HG03565 (cell line): ENCODE measurements around the gene PILRA.
A peak's percentile ranks its signal among the peaks of the same experiment; 100 is the strongest.
"Not testable (repeated sequence)": the region's sequence is repeated elsewhere in the genome, so short reads cannot be mapped to it uniquely, and the experiment has no call there.

Experiments used
- ATAC-seq: cut with Tn5 transposase; IDR thresholded peaks from one replicate; pipeline ENCODE4 v1.9.1; 2021; ENCODE audit warnings: mild to moderate bottlenecking, moderate library complexity; ENCODE audit not compliant: unreplicated experiment

Gene PILRA

DNA sequence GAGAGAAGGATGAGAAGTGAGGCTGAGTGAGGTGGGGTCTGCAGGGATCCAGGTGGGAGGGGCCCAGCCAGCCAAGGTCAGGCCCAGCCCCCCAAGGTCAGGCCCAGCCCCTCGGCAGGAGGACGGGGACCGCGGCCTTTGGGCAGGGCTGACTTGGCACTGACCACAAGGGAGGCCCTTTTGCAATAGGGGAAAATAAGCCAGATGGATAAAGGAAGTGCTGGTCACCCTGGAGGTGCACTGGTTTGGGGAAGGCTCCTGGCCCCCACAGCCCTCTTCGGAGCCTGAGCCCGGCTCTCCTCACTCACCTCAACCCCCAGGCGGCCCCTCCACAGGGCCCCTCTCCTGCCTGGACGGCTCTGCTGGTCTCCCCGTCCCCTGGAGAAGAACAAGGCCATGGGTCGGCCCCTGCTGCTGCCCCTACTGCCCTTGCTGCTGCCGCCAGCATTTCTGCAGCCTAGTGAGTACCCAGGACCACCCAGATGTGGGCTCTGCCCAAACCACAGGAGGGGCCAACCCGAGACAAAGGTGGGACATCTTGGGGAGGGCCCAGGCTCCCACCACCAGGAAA, at the start of gene PILRA:
Gene PILRA, plus strand, starts transcription at position 227 of the 571 bp plus-strand sequence. Its CDS starts 170 bp downstream, at position 397.
- no peak for ATAC-seq

DNA sequence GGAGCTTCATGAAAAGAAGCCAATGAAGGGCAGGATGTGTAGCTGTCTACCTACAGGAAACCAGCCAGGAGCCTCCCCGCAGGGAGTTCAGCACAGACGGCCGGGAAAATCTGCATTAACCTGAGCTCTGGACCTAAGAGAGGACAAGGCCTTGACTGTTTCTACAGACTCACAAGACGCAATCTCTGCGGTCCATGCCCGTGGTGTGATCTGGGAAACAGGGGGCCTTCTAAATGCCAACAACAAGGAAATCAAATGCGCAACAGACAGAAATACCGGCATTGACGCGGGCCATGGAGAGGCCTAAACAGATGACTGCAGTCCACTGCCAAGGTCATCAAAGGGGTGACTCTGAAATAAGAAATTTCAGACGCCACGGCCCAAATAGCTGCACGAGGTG, 49.1 kb upstream of the PILRA start:
- ATAC-seq = not testable (repeated sequence)

DNA sequence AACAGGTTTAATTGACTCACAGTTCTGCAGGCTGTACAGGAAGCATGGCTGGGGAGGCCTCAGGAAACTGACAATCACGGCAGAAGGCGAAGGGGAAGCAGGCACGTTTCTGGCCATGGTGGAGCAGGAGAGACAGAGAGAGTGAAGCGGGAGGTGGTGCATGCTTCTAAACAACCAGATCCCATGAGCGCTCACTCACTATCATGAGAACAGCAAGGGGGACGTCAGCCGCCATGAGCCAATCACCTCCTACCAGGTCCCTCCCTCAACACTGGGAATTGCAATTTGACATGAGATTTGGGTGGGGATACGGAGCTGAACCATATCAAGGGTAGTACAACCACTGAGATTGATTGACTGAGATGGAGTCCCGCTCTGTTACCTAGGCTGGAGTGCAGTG, 47.6 kb upstream of the PILRA start:
- ATAC-seq = not testable (repeated sequence)

DNA sequence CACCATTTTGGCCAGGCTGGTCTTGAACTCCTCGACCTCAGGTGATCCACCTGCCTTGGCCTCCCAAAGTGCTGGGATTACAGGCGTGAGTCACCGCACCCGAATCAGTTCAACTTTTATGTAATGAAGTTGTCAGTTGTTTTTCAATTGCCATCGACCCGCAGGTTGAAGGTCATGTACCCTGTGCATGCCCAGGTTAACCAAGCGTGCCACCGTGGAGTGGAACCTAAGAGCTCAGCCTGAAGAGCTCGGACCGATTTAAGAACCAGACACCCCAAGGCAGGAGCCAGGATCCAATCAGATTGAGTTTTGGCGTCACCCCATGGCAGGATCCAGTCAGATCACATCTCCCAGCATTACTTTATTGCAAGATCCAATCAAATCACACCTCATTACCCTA, 46.4 kb upstream of the PILRA start:
- not testable (repeated sequence) for ATAC-seq

DNA sequence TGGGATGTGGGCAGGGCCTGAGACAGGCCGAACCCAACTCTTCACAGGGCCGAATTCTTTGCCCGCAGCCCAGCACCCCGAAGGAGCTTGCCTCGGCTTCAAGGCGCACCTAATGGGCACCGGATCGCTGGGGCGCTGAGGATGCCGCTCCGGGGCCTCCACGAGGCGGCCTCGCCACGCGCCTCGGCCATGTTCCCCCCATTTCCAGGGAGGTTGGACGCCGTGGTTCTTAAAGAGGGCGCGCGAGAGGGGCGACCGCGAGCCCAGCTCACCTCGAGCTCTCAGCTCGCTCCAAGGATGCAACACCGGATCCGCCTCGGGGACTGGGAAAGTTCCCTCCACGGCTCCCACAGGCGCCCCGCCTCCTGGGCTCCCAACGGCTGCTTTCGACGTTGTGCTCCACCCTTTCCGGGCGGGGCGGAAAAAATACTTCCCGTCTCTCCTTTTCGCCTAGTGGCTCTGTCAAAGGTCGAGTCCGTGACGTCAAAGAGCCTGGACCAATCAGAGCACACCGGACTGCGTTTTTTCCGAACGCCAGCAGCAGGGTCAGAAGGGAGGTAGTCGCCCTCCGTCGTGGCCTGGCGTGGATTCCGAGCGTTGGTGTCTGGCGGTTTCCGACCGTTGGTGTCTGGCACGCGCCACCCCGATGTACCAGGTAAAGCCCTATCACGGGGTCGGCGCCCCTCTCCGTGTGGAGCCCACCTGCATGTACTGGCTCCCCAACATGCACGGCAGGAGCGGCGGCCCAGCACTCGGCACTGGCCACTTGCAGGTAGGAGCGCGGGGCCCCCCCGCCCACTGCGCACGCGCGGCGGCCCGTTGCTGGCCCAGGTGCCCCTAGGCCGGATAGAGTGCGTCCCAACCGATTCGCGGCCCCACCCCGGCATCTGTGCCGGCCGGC, 37.5 kb upstream of the PILRA start:
- ATAC-seq = peak; percentile 80

DNA sequence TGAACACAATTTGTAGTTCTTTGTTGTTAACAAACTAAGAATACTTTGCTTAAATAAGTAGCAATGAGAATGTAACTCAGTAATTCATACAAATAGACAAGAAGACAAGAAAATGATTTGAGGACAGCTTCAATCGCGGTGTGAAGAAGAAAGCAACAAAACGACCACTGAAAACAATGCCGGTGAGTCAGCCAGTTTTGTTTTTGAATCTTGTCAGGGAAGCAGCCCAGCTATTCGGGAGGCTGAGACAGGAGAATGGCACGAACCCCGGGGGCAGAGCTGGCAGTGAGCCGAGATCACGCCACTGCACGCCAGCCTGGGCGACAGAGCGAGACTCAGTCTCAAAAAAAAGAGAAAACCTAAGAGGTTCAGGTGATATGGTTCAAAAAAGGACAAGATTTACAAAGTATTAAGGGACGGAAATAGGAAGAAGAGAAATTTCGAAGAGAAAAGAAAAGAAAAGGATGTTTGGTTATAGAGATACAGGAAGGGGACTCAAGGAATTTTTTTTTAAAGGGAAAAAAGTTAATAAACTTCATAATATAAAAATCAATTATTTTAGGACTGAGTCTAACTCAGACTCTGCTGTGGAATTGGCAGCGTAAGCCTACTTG, 35.1 kb upstream of the PILRA start:
- ATAC-seq = not testable (repeated sequence)

DNA sequence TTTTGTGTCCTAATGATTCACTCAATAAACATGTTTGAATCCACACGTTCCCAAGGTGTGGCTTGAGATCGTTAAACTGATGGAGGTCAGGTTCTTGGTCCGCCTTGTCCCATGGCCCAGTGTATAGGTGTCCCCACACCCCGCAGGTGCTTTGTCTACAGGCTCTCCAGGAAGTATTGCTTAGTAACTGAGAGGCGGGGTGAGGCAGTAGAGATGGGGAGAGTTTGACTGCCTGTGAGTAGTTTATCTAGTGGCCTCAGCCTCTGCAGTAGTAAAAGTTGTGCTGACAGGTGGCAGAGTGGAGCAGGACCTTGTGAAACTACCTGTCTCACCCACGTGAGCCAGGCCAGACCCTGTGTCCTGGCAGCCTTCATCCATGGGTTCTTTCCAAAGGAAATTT, 32.0 kb upstream of the PILRA start:
- ATAC-seq = not testable (repeated sequence)

DNA sequence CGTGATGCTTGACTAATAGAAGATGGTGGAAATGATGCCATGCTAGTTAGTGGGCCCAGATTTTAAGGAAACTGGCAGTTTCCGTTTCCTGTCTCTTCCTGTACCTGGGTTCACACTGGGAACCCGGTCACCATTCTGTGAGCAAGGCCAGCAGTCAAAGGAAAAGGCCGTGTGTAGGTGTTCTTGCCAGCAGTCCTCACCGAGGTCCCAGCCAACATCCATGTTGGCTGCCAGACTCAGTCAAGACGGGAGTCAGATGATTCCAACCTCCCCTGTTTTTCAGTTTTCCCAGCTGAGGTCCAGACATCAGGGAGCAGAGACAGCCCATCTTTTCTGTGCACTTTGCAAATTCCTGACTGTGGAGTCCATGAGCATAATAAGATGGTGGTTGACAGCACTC, 30.5 kb upstream of the PILRA start:
- no peak for ATAC-seq

DNA sequence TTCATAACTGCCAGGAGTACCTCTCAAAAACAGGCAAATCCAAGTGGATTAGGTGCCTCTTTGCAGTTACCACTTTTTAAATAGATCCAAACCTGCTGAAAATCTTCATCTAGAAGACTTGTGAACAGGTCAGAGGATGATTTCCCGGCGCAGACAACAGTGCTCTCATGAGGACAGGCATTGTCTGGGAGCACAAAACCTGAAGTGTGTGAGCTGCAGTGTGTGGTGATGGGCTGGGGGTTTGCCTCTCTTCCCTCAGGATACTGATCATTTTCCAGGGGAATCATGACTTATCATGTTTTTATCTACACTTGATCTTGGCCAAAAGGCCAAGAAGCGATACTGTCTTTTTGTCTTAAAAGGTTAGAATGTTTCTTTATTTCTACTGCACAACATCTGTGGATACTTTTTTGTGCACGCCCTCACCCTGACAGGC, 29.1 kb upstream of the PILRA start:
- ATAC-seq = not testable (repeated sequence)

DNA sequence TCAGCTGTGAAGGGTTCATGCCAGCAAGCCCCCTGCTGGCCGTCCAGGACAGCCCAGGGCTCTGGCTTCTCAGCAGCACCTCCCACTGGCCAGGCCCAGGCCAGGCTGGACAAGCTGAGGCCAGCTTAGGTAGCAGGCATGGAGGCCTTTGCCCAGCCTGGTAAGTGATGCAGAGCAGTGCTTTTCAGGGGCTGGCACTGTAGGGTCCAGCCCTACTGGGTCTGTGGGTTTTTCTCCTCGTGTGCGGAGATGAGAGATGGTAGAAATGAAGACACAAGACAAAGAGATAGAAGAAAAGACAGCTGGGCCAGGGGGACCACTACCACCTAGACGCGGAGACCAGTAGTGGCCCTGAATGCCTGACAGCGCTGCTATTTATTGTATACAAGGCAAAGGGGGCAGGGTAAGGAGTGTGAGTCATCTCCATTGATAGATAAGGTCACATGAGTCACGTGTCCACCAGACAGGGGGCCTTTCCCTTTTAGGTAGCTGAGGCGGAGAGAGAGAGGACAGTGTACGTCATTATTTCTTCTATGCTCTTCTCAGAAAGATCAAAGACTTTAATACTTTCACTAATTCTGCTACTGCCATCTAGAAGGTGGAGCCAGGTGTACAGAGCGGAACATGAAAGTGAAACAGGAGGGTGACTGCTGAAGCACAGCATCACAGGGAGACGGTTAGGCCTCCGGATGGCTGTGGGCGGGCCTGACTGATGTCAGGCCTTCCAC, 28.6 kb upstream of the PILRA start:
- ATAC-seq = peak; percentile 49

DNA sequence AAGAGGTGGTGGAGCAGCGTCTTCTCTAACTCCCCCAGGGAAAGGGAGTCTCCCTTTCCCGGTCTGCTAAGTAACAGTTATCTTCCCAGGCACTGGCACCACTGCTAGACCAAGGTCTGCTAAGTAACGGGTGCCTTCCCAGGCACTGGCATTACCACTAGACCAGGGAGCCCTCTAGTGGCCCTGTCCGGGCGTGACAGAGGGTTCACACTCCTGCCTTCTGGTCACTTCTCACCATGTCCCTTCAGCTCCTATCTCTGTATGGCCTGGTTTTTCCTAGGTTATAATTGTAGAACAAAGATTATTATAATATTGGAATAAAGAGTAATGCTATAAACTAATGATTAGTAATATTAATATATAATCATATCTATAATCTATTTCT, 28.0 kb upstream of the PILRA start:
- ATAC-seq = peak; percentile 25

DNA sequence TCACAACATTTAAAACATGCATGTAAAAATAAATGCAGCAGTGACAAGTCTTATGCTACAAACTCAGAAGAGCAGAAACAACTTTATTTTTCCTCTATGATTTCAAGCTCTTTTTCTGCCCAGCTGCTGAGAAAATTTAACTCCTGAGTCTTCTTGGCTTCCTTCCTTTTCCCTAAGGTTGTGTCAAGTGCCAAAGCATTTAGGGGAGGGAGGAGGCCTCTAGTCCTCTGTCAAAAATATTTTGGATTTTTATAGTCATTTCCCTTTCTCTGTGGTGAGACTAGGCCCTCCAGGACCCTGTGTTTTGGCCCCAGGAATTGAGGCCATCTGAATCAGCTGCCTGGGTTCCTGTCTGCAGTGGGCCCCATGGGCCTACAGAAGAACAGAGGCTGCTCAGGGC, 26.4 kb upstream of the PILRA start:
- no peak for ATAC-seq

DNA sequence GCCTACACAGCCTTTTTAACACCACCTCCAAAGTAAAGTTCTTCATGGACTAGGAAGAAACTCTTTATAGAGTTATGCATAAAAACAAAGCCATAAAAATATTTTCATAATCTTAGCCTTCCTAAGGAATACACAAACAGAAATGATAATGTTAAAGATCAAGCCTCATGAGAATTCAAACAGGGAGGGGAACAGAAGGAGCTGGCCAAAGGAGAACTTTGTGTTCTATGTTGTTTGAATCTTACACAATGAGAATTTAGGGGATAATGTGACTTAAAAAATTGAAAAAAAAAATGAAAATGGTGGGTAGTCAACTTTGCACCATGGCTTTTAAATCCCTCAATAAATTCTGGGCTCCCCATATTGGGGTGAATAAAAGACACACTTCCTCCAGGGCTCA, 24.5 kb upstream of the PILRA start:
- no peak for ATAC-seq

DNA sequence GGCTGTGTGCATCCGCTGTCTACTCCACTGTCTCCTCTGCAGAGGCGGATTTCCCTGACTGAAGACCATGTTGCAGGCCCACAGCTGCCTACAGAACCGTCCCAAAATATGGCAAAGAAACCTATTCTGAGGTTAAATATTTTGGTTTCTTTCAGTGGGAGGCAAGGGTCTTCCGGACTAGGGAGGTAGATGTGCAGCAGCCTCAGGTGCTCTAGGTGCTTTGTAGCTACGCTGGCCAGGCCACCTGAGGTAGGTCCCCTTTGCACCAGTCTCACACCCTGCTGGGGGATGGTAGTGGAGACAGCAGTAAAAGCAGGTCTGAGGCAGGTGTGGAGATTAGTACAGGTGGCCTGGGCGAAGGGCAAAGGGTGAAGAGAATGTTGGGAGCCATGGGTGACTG, 23.5 kb upstream of the PILRA start:
- ATAC-seq = no peak

DNA sequence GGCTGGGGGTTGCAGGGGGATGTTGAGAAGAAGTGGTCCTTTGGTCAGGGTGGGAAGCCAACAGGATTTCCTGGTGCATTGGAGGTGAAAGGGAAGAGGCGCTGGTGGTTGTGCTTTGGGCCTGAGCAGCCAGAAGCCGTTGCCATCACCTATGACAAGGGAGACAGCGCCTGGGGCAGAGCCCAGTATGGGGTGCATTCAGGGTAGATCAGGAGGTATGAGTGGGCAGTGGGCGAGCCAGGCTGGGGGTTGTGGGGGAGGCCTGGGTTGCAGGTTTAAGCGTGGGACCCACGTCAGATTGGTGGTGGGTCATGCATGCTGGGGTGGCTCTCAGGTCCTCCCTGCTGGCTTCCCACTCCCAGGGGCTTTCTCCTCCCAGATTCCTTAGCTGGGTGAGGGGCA, 21.6 kb upstream of the PILRA start:
- ATAC-seq = no peak

DNA sequence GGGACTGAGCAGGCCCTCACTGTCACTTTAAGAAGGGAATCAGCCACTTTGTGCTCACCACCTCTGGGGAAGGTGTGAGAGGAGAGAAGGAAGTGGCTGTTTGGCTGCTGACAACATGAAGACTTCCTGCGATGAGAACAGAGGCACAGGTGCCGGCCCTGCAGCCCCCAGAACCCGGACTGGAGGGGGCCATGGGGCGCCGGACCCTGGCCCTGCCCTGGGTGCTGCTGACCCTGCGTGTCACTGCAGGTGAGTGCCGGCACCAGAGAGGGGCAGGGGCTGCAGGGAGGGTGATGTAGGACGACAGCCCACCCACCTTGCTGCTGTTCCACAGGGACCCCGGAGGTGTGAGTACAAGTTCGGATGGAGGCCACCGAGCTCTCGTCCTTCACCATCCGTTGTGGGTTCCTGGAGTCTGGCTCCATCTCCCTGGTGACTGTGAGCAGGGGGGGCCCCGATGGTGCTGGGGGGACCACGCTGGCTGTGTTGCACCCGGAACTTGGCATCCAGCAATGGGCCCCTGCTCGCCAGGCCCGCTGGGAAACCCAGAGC, 21.0 kb upstream of the PILRA start:
- not testable (repeated sequence) for ATAC-seq

DNA sequence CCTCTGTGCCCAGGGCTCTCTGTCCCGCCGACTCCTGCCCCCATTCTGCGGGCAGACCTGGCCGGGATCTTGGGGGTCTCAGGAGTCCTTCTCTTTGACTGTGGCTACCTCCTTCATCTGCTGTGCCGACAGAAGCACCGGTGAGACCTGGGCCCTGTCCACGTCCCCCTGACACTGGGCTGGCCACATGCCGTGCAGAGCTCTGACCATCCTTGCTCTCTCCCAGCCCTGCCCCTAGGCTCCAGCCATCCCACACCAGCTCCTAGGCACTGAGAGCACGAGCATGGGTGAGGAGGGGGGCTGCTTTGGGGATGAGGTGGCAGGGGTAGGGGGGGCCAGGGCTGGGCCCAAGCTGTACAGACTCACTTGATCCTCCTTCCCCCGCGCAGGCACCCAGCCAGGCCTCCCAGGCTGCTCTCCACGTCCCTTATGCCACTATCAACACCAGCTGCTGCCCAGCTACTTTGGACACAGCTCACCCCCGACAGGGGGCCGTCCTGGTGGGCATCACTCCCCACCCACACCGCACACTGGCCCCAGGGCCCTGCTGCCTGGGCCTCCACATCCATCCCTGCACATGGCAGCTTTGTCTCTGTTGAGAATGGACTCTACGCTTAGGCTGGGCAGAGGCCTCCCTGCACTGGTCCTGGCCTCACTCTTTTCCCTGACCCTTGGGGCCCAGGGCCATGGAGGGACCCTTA, 20.2 kb upstream of the PILRA start:
- no peak for ATAC-seq

DNA sequence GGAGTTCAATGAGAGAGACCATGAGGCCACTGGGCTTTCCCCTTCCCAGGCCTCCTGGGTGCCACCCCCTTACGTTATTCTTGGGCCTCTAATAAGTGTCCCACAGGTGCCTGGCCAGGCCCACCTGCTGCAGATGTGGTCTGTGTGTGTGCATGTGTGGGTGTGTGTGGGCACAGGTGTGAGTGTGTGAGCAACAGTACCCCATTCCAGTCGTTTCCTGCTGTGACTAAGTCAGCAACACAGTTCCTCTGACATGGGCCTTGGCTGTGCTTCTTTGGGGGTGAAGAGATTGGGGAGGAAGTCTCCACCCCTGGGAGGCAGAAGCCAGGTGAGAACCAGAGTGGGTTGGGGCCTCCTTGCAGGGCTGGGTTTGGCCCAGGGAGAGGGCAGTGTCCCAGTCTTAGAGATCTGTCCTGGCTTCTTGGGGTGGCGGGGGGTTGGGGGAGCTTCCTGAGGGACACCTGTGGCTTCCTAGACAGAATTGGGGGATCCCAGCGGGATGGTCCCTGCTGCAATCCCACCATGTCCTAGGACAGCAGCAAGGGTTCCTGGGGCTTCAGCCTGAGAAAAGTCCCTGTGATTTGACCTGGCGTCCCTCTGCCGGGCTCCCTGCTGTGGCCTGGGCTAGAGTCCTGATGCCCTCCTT, 19.5 kb upstream of the PILRA start:
- no peak for ATAC-seq

DNA sequence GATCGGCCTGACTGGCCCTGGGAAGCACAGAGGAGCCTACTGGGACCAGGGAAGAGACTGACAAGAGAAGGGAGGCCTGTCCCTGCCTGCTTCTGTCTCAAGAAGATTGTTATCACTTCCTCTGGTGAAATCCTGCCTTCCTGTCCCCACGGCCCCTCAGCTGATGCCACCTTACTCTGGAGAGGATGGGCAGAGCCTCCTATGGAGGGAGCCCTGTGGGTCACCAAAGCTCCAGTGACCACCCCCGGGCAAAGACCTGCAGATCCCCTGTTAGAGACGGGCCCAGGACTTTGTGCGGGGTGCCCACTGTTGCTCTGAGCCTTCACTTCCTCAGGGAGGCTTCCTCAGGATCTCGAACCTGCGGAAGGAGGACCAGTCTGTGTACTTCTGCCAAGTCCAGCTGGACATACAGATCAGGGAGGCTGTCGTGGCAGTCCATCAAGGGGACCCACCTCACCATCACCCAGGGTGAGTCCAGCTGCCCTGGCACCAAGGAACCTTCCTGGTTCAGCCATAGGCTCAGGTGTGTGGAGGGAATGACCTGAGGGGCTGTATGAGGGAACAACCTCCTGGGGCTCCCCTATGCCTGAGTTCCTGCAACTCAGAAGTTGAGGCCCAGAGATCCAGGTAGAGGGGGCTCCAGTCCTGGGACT, 16.7 kb upstream of the PILRA start:
- no peak for ATAC-seq
